RKO (cell line): ENCODE results near the gene L3MBTL4.

Experiments
- DNase-seq: peaks from one replicate; pipeline ENCODE4 v3.0.0-alpha.2; 2016; ENCODE audit warnings: low spot score

The L3MBTL4 gene

DNA sequence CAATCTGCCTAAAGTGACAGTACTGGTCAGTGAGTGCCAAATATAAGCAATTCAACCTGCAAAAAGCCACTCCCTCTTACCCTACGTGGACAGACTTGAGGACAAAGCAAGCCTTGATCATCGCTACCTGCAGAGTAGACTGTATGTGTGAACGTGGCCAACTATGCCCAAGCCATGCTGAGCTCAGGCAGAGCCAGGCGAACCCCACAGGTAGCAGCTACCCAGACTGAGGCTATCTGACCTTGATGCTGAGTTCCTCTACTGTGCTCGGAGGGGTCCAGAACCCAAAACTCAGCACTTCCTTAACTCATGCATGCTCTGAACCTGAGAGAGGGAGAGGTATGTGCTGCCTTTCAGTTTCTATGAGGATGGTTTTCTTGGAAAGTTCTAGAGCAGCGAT lies 455.9 kb downstream of the L3MBTL4 start:
- DNase-seq: no peak

DNA sequence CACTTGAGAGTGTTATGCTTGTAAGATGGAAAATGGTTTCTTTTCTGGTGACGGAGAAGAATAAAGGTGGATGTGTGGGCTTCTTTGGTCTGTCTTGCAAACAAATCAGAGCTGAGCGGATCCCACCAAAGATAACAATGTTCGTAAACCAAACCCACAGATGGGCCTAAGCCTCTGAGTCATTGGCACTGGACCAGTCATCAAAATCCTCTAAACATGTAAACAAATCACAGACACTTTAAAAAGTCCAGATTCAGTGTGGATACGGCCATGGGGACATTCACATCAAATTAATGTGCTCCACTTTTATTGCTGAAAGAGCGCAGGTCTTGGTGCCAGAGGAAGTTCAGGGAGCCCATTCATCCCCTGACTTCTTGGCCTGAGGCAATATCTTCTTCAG lies 458.9 kb downstream of the L3MBTL4 start:
- DNase-seq: no peak

DNA sequence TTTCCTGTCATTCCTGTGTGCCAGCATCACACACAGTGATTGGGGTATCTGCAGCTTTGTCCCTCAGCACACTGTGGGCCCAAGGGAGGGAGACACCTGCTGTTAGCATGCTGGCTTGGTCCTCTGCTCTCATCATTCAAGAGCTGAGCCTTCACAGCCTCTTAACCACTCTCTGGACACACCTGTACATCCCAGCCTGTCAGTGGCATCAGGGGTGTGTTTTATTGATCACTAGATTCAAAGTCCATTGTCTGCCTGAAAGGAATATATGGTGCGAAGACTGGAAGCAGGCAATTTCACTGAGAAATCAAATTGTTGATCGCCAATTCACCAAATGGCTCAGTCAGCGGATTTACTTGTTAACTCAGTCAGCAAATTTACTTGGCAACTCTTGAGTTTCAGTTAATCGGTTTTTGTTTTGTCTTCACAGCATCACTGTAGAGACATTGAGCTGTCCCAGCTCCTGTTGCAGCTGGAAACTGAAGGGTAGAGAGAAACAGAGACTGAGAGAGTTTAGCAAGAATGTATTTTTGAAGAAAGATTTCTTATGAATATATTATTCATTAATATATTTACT lies 463.1 kb downstream of the L3MBTL4 start:
- DNase-seq: no peak

DNA sequence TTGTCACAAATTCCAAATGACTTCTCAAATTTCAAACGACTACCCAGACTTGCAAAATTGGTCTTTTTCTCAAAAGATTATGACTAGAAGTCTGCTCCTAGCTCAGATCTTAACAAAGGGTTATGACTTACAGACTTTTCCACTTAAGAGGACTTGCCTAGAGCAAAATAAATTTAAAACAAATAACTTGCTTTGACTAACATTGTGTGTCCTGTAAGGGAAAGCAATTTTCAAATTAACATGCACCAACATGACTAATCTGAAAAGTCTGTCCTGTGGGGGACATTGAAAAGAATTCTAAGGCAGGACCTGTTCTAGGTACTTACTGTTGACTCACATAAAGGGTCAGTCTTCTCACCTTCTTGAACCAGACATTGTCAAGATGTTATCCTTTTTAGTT lies 465.9 kb downstream of the L3MBTL4 start:
- DNase-seq: no peak

DNA sequence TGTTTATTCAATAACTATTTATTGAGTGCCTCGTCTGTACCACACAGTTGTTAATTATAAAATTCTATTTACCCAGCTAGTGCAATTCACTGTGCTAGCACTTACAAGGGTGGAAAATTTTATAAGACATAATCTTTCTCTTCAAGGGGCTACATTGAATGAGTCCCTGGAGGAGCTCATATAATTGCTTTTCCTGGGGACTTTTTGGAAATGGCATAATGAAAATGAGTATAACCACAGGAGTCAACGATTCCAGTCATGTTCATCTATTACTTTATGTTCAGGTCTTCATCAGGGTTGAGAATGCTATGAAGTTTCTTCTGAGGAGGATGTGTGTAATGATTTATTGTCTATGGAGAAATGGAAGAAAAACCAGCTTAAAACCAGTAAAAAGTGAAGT lies 466.5 kb downstream of the L3MBTL4 start:
- DNase-seq: no peak

DNA sequence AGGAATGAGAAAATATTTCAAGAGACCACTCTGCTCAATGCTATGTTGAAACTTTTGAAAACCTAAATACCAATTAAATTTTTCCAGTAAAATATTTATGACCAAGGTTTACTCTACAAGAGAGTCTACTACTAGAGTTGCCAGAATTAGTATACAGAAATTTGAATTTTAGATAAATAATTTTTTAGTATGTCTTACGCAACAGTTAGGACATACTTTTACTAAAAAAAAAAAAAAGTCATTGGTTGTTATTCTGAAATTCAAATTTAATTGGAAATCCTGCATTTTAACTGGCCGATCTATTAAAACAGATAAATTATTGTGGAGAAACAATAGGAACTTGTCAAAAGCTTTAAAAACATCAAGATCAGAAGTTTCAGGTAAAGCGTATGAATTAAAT lies 470.3 kb downstream of the L3MBTL4 start:
- no peak for DNase-seq

DNA sequence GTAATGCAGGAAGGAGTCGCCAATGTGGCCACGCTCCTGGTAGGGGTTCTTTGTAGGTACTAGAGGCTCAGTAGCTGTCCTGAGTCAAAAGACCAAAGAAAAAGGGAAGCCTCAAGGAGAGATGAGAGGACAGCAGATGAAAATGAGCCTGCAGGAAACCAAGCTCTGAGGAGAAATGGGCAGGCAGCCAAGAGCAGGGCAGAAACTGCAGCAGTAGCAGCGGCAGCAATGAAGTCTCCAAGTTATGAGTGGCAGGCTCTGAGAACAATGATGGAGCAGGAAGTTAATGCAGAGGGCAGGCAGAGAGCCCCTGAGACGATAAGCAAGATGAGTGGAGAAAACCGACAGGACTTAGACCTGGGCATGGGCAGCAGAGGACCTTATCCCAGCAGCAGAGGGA lies 471.2 kb downstream of the L3MBTL4 start:
- DNase-seq: no peak

DNA sequence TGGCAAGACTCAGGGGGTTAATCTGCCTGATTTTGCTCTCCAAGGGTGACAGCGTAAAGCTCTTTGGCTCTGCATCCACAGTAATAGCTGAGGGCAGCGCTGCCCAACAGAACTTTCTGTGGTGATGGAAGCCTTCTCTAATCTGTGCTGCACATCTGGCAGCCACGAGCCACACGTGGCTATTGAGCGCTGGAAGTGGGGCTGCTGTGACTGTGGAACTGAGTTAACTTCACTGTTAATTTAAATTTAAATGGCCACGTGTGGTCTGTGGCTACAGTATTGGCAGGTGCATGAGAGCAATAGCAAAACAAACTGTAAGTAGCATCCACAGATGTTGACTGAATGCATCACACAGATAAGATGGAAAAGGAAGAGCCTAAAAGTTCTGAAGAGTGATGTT lies 472.1 kb downstream of the L3MBTL4 start:
- no peak for DNase-seq

DNA sequence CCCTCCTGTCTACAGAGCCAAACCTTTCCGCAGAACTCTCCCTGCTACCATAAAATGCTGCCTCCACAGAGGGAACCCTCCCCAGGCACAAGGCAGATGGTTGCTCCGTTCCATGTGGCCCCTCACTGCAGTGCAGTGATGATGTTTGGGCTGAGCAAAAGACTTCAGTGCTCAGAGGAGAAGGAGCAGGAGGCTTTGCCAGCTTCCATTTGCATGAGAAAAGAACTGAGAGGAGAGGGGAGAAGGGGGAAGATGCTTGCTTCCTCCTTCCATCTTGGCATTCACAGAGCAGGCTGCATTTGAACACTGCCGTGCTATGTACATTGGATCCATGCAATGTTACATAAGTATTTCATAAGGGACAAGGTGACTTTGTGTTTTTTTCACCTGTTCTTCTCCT lies 472.8 kb downstream of the L3MBTL4 start:
- no peak for DNase-seq

DNA sequence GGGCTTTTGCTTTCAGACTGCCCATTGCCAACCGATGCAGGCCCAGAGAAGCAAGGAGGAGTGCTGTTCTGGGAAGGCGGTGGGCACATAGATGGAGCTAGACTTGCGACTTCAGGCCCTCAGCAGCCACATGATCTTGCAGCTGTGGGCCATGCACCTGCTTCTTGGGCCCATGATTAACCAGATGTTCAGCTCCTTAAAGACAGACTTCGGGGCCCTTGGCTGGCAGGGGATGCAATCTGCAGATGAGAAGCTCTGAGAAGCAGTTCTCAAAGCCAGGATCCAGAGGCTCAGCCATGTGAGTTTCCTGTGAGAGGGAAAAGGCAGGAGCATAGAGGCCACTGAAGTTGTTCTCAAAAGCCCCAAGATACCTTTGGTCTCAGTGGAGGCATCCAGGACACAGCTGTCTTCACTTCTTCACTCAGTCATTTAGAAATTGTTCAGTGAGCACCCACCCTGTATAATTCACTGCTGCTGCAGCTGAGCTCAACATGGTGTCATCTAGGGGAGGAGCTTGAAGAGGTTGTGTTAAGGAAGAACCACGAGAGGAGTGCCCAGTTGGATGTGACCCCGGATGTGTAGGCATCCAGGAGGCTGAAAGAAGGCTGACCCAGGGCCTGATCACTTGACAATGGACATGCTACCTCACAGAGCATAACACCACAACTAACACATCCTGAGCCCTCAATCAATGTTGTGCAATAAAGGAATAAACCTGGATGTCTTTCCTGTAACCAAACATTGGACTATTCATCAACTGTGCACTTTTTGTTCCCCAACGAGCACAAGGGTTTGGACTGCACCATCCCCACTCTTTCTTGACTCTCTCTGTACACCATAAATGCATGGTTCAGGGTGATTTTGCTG lies 474.7 kb downstream of the L3MBTL4 start:
- DNase-seq: no peak

DNA sequence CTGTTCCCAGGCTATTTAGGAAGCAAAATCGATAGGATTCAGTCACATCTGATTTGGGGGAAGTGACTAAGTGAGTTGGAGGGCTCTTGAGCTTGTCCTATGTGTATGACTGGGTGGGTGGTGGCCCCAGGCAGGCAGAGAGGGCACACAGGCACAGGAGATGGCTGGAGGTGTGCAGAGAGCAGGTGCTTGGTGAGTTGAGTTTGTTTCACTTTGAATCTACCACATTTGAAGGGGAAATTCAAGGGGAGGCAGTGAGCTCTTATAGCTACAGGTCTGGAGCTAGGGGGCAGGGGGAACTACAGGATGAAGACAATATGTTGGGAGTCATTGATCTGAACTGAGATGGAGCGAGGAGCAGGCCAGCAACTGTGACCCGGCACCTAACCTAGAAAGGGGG lies 476.9 kb downstream of the L3MBTL4 start:
- no peak for DNase-seq

DNA sequence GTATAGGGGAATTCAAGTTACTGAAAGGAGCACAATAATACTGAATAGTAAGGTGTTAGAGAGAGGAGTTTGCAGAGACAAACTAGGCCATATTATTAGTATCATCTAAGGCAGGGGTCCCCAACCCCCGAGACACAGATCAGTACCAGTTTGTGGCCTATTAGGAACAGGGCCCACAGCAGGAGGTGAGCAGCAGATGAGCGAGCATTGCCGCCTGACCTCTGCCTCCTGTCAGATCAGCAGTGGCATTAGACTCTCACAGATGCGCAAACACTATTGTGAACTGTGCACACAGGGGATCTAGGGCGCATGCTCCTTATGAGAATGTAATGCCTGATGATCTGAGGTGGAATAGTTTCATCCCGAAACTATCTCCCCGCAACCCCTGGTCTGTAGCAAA lies 477.6 kb downstream of the L3MBTL4 start:
- no peak for DNase-seq

DNA sequence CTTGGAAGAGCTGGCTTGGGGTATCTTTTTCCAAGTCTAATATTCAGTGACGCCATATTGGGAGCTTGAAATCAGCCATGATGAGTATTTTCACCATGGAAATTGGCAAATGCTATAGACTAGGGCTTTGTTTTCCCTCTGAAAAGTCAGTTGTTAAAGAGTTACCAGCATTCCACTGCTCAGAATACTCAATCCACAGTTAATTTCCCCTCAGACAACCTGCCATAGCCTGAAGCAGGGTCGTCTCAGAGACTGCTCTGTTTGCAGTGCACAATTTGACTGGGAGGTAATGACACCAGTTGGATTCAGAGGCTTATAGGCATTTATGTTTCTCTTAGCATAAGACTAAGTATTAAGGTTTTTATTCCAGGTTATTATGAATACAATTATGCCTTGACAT lies 483.9 kb downstream of the L3MBTL4 start:
- no peak for DNase-seq

DNA sequence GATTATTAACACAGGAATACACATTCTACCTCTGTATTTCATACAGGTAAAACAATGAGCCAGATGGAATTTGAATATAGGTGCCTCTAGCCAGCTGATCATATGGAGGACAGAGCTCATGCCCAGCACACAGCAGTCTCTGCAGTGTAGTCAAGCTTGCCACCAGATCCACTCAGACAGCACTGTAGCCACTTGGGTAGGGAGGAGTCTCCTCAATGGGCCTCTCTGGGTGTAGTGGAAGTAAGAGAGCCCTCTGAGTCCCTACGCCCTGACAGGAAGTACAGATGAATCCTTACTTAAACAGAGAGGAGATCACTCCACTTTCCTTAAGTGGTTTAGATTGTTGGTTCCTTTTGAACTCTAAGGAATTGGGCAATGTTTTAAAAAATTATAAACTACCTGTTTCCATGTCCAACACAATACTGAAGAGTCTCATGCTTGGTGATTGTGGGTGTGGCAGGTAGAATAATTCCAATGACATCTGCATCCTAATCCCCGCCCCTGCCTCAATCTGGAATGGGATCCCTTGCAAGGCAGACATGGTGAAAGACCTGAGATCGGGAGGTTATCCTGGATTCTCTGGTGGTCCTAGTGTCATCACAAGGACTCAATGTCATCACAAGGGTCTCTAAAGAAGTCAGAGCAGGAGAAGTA lies 496.4 kb downstream of the L3MBTL4 start:
- no peak for DNase-seq

DNA sequence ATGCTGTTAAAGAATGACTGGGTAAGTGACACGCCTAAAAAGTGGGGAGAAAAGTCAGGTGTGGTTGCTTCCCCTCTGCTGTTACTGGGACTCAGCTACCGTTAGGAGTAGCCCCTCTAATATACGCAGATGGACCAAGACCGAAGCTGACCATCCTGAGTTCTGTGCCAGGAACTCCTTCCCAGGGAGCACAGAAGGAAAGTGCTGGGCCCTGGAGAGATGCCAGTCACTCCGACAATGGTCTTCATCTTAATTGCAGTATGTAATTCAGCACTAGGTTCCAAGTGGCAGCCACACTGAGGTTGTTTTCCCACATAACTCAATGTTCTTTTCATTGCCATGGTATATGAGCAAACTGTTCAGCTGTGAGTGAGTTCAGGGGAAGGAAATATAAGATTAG lies 499.8 kb downstream of the L3MBTL4 start:
- DNase-seq: no peak

DNA sequence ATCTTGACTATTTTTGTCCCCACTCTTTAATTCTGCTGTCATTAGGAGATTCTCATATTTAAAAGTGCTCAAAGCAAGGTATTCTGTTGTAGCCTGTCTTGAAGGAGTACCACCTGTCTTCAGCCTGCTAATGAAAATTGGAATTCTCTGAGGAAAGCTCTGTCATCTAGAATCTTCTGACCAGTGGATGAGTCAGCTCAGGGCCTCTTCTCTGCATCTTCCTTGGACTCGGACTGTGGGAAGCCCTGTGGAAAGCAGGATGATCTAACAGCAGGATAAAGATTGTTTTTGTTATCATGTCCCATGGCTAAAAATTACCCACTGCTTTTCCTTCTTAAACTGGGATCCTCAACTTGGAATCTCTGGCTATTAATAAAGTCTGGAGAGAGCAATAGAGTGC lies 500.7 kb downstream of the L3MBTL4 start:
- DNase-seq: no peak

DNA sequence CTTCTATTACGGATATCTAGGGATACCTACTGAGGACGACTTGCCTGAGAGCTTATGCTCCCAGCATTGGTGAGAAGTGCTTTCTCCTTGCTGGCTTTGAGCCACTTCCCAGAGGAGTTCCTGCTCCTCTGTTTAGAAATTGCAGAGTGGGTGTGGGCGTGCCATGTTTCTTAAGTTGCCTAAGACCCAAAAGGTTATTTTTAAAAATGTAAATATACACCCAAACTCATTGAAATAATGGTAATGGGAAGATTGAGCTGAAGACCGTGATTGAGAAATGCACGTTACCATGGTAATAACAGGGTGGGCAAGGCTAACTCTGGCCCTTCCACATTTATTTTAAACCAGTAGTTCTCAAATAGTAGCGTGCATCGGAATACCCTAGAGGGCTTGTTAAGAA lies 502.1 kb downstream of the L3MBTL4 start:
- no peak for DNase-seq

DNA sequence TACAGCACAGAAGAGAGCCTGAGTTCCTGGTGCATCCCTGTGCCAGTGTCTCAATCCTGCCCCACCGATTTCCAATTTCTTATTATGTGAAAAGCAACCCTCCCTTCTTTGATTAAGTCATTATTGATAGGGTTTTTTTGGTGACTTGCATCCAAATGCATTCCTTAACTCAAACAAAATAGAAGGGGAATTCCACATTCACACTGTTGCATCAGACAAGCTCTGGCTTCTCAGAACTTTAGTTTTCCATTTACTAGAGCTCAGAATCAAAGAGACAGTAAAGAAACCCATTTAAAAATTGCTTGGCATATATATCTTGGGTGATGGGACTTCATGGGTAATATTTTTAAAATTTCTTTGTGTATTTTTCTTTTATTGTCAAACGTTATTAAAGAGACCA lies 505.6 kb downstream of the L3MBTL4 start:
- no peak for DNase-seq
